Measurements from ENCODE around the gene PPARGC1A. TPM values are rescaled to one million over a fixed set of nuclear protein-coding genes. Genes with fewer than 3 reads are reported as not detected.

PPARGC1A gene
- polyA plus RNA-seq, 2 donors, result 0.49 to 0.55 TPM

DNA sequence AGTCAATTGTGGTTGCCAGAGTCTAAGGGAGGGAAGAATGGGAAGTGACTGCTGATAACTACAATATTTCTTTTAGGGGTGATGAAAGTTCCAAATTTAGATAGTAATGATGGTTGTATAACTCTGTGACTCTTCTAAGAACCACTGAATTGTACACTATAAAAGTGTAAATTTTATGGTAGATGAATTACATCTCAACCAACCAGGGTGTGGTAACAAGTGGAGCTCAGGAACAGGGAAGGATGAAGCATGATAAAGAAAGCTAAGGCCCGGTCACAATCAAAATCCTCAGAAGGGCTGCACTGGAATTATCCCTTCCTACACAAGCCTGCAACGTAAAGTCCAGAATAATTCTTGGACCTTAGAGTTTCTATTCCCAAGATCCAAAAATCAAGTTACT, 143.2 kb downstream of the PPARGC1A start:
- no peak overlapping the region for H3K27ac ChIP-seq (ENCODE audit: low read depth in 2 of 2, low read length in 1 of 2)
- WGBS, 2 donors, result 84 to 91% methylated on average over 2 of the region's 2 CpGs
- no peak overlapping the region for H3K4me3 ChIP-seq (ENCODE audit: low read depth in 1 of 2, low read length in 2 of 2)

DNA sequence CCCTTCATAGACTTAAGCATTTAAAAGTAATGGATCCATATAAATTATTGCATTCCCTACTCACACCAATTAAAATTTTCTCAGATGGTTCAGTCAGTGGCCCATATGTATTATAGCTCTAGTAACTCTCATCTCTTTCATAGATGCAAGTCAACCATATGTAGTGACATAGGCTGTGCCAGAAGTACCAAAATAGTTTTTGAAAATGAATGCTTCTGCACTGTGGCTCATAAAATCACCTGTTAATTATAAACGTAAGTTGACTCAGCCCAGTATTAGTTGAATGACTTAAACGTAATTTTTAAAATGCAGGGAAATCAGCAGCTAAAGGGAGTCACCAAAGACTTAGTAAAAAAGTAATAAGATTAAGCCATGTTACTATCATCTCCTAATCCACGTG, 143.8 kb downstream of the PPARGC1A start:
- no peak overlapping the region for H3K4me3 ChIP-seq (ENCODE audit: low read depth in 1 of 2, low read length in 2 of 2)

More for the DNA sequence above, 143.2 kb downstream of the PPARGC1A start:
- Histone ChIP-seq H3K4me1 (ENCODE audit: control insufficient read depth in 2 of 2, insufficient read depth in 2 of 2, low read length in 1 of 2) (no peaks in the 10 kb centered on the region), H3K9me3 (ENCODE audit: control insufficient read depth in 2 of 2, insufficient read depth in 1 of 2, low read depth in 1 of 2, low read length in 1 of 2) (no peaks in the 10 kb centered on the region), H3K36me3 (ENCODE audit: control insufficient read depth in 2 of 2, insufficient read depth in 2 of 2, low read length in 1 of 2) (no peaks in the 10 kb centered on the region), H3K27me3 (ENCODE audit: control insufficient read depth in 1 of 2, insufficient read depth in 2 of 2, low read length in 2 of 2) (no peaks in the 10 kb centered on the region)

DNA sequence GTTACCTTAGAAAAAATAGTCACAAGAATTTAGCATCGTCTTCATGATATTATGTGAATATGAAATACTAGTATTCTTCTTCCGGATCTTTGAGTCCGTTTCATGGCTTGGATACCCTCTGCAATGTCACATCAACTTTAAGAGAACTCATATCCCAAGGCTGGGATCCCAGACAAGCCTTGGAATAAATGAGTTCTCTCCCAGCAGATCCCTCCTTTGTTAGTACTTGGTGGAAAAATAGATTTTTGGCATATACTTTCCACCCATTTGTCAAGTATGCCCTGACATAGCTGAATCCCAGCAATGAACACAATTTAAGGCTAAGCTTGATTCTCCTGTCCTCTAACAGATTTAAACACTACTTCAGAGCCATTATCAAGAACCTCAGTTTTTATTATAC, 144.5 kb downstream of the PPARGC1A start:
- 88 to 95% methylated on average over 3 of the region's 3 CpGs for WGBS, 2 donors

More for the DNA sequence above, 143.8 kb downstream of the PPARGC1A start:
- Histone ChIP-seq H3K9me3 (ENCODE audit: control insufficient read depth in 2 of 2, insufficient read depth in 1 of 2, low read depth in 1 of 2, low read length in 1 of 2) (no peaks in the 10 kb centered on the region), H3K27ac (ENCODE audit: low read depth in 2 of 2, low read length in 1 of 2) (no peak overlapping the region), H3K4me1 (ENCODE audit: control insufficient read depth in 2 of 2, insufficient read depth in 2 of 2, low read length in 1 of 2) (no peaks in the 10 kb centered on the region), H3K27me3 (ENCODE audit: control insufficient read depth in 1 of 2, insufficient read depth in 2 of 2, low read length in 2 of 2) (no peaks in the 10 kb centered on the region), H3K36me3 (ENCODE audit: control insufficient read depth in 2 of 2, insufficient read depth in 2 of 2, low read length in 1 of 2) (no peaks in the 10 kb centered on the region)
- 79 to 82% methylated on average over 3 of the region's 3 CpGs for WGBS, 2 donors

More for the DNA sequence above, 144.5 kb downstream of the PPARGC1A start:
- Histone ChIP-seq H3K36me3 (ENCODE audit: control insufficient read depth in 2 of 2, insufficient read depth in 2 of 2, low read length in 1 of 2) (no peaks in the 10 kb centered on the region), H3K27me3 (ENCODE audit: control insufficient read depth in 1 of 2, insufficient read depth in 2 of 2, low read length in 2 of 2) (no peaks in the 10 kb centered on the region), H3K27ac (ENCODE audit: low read depth in 2 of 2, low read length in 1 of 2) (no peak overlapping the region), H3K9me3 (ENCODE audit: control insufficient read depth in 2 of 2, insufficient read depth in 1 of 2, low read depth in 1 of 2, low read length in 1 of 2) (no peaks in the 10 kb centered on the region), H3K4me3 (ENCODE audit: low read depth in 1 of 2, low read length in 2 of 2) (no peak overlapping the region), H3K4me1 (ENCODE audit: control insufficient read depth in 2 of 2, insufficient read depth in 2 of 2, low read length in 1 of 2) (no peaks in the 10 kb centered on the region)

All from esophagus (tissue), 2 donors.